Erythroblast (primary cell): ENCODE results near the gene FBXO45.

Experiments
- GATA1 ChIP-seq: IDR thresholded peaks from 2 replicates; pipeline ENCODE4 v1.6.1; 2011; ENCODE audit warnings: low read depth, mild to moderate bottlenecking, control low read depth, low read length, moderate library complexity
- POLR2A ChIP-seq: IDR thresholded peaks from 2 replicates; pipeline ENCODE4 v1.6.1; 2011; ENCODE audit warnings: mild to moderate bottlenecking, low read length

GRCh38 chr3:196609343-196609775, 40.9 kb downstream of the FBXO45 start:
- TF ChIP-seq POLR2A (peak; percentile 55), GATA1 (no peak)
